ENCODE results near the gene RIPK1. TPM values are rescaled to one million over a fixed set of nuclear protein-coding genes. Genes with fewer than 3 reads are reported as not detected.

RIPK1 gene
- total and polyA plus RNA-seq, 2 of the 8 experiments (the other 6 are each of a cell fraction or from before 2014, with no cell fraction given), result 5.9 to 22.9 TPM

DNA sequence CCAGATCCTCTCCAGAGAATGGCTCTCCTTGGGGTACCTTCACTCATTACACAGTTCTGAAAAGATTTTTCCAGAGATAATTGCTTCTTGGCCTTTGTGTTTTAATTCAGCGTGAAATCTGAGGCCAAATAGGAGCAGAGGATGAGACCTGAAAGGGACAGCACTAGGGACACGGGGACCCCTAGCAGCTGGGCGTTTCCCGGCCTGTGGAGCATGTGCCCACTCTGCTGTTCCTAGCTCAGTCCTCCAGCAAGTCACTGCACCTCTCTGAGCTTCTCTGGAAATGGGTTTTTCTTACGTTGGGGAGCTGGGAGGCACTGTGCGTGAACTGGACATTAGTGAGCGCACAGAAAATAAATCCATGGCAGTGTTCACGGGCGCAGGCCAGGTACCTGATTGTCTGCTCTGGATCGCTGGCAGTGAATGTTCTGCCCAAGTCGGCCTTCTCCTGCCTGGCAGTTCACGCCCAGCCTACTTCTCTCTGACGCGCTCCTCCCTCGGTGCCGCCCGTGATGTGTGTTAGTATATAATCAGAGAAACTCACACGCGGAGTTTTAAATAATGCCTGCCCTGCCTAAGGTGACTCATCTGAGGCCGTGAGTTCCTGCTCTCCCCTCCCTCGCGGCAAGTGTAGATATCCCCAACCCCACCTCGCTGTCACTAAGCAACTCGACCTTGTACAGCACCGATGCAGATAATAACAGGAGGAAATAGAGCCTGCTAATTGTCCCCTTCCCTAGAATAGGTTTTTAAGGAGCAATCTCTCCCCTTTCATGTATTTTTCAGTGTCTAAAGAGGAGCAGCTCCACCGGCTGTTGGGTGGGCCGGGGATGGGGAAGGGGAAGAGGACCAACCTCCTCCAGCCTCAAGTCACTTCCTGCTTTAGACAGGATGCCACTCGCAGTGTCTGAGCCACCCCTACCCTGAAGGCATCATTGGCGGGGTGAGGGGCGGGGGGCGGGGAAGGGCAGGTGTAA lies 91.8 kb downstream of the RIPK1 start (continued):
- TF ChIP-seq, protein P1, sequence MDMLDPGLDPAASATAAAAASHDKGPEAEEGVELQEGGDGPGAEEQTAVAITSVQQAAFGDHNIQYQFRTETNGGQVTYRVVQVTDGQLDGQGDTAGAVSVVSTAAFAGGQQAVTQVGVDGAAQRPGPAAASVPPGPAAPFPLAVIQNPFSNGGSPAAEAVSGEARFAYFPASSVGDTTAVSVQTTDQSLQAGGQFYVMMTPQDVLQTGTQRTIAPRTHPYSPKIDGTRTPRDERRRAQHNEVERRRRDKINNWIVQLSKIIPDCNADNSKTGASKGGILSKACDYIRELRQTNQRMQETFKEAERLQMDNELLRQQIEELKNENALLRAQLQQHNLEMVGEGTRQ (IDR thresholded peaks at IDR 0.05; ENCODE audit: low read length), result no peak
